ENCODE data around the gene CHI3L1.

DNA sequence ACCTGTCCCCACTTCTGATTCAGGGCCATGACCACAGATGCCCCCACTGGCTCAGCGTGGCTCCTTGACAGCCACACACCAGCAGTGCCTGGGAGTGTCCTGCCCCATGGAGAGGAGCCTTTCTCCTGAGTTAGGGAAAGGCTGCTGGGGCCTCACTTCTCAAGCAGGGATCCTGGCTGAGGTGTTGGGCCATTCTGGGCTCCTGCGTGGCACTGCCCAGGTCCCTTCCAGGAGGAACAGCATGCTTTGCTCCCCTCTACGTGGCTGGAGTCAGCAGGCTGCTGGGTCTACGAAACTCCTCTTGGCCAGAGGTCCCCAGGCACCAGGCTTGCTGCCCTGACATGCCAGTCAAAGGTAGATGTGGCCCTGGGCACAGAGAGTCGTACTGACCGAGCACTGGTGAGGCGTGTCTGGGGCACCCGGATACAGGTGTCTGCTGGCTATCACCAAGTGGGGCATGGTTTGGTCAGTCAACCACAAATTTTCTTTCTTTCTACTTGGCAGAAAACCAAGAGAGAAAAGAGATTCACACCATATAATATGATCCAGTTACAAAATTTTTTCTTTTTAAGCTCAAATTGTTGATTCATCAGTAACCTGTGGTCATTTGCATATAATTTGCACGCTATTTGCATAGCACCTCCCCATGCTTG lies 54.8 kb downstream of the CHI3L1 start:
- TF ChIP-seq, protein P1, sequence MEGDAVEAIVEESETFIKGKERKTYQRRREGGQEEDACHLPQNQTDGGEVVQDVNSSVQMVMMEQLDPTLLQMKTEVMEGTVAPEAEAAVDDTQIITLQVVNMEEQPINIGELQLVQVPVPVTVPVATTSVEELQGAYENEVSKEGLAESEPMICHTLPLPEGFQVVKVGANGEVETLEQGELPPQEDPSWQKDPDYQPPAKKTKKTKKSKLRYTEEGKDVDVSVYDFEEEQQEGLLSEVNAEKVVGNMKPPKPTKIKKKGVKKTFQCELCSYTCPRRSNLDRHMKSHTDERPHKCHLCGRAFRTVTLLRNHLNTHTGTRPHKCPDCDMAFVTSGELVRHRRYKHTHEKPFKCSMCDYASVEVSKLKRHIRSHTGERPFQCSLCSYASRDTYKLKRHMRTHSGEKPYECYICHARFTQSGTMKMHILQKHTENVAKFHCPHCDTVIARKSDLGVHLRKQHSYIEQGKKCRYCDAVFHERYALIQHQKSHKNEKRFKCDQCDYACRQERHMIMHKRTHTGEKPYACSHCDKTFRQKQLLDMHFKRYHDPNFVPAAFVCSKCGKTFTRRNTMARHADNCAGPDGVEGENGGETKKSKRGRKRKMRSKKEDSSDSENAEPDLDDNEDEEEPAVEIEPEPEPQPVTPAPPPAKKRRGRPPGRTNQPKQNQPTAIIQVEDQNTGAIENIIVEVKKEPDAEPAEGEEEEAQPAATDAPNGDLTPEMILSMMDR (IDR thresholded peaks at IDR 0.05; ENCODE audit: borderline replicate concordance, extremely low read depth, low read length, poor library complexity, severe bottlenecking): no peak
- no peak for TF ChIP-seq EZH2 (IDR thresholded peaks at IDR 0.05; ENCODE audit: borderline replicate concordance, low read depth, low read length, severe bottlenecking)

Measured in DND-41 (cell line).